Liver (tissue), 9 donors: Measurements from ENCODE around the gene CDHR2. TPM values are rescaled to one million over a fixed set of nuclear protein-coding genes. Genes with fewer than 3 reads are reported as not detected.

Source experiments
- DNase-seq: peaks from one replicate; pipeline ENCODE4 v3.0.0-alpha.2; 2017; ENCODE audit warnings: low spot score
- H3K27ac ChIP-seq, 2 donors: one replicate each; pipeline ENCODE4 v1.7.0; 2013; ENCODE audit warnings: inconsistent platforms in 2 of 2, low read length in 2 of 2, control low read depth in 1 of 2, low read depth in 1 of 2, mild to moderate bottlenecking in 1 of 2
- H3K27me3 ChIP-seq, 4 donors: one replicate each; pipeline versions ENCODE4 v1.6.1 to v1.7.0; 2013; ENCODE audit warnings: low read length in 3 of 4, inconsistent platforms in 1 of 4, mild to moderate bottlenecking in 1 of 4, moderate library complexity in 1 of 4; ENCODE audit not compliant: control insufficient read depth in 4 of 4, insufficient read depth in 4 of 4
- H3K36me3 ChIP-seq, 4 donors: one replicate each; pipeline versions ENCODE4 v1.6.1 to v1.7.0; 2013; ENCODE audit warnings: low read length in 3 of 4, mild to moderate bottlenecking in 3 of 4, low read depth in 1 of 4, moderate library complexity in 1 of 4; ENCODE audit not compliant: control insufficient read depth in 4 of 4, insufficient read depth in 3 of 4
- H3K4me1 ChIP-seq, 4 donors: one replicate each; pipeline versions ENCODE4 v1.6.1 to v1.7.0; 2013; ENCODE audit warnings: low read length in 3 of 4, mild to moderate bottlenecking in 3 of 4, moderate library complexity in 1 of 4; ENCODE audit not compliant: control insufficient read depth in 4 of 4, insufficient read depth in 4 of 4
- H3K4me3 ChIP-seq, 3 donors: one replicate each; pipeline versions ENCODE4 v1.6.1 to v1.7.0; 2013; ENCODE audit warnings: low read length in 3 of 3, control low read depth in 1 of 3, low read depth in 1 of 3, mild to moderate bottlenecking in 1 of 3
- H3K9ac ChIP-seq, 2 donors: one replicate each; pipeline ENCODE4 v1.7.0; 2013; ENCODE audit warnings: low read length in 2 of 2, mild to moderate bottlenecking in 2 of 2, moderate library complexity in 2 of 2, control low read depth in 1 of 2, low read depth in 1 of 2
- H3K9me3 ChIP-seq, 4 donors: one replicate each; pipeline versions ENCODE4 v1.6.1 to v1.7.0; 2013; ENCODE audit warnings: low read length in 3 of 4; ENCODE audit not compliant: control insufficient read depth in 4 of 4
- ATF3 ChIP-seq: IDR thresholded peaks from 2 replicates; pipeline ENCODE4 v1.6.1; 2016; ENCODE audit warnings: antibody characterized with exemption
- EGR1 ChIP-seq, 2 donors: IDR thresholded peaks; 2 replicates each; pipeline ENCODE4 v1.6.1; 2016 to 2018; ENCODE audit warnings: antibody characterized with exemption in 2 of 2, low read depth in 2 of 2
- FOXA1 ChIP-seq: IDR thresholded peaks from 2 replicates; pipeline ENCODE4 v1.6.1; 2016; ENCODE audit warnings: antibody characterized with exemption
- FOXA2 ChIP-seq: IDR thresholded peaks from 2 replicates; pipeline ENCODE4 v1.6.1; 2016; ENCODE audit warnings: antibody characterized with exemption
- GABPA ChIP-seq, 2 donors: IDR thresholded peaks in 1 of 2; conservative IDR thresholded peaks in 1 of 2; 2 replicates each; pipeline ENCODE4 v1.6.1; 2016; ENCODE audit warnings: antibody characterized with exemption in 2 of 2, mild to moderate bottlenecking in 1 of 2, moderate library complexity in 1 of 2
- HNF4A ChIP-seq, 2 donors: conservative IDR thresholded peaks; 2 replicates each; pipeline ENCODE4 v1.6.1; 2016; ENCODE audit warnings: antibody characterized with exemption in 2 of 2, mild to moderate bottlenecking in 2 of 2
- HNF4G ChIP-seq: IDR thresholded peaks from 2 replicates; pipeline ENCODE4 v1.6.1; 2016; ENCODE audit warnings: antibody characterized with exemption
- JUND ChIP-seq, 2 donors: IDR thresholded peaks; 2 replicates each; pipeline ENCODE4 v1.6.1; 2016; ENCODE audit warnings: antibody characterized with exemption in 2 of 2
- MAX ChIP-seq: IDR thresholded peaks from 2 replicates; pipeline ENCODE4 v1.6.1; 2016; ENCODE audit warnings: antibody characterized with exemption
- NR2F2 ChIP-seq: IDR thresholded peaks from 2 replicates; pipeline ENCODE4 v1.6.1; 2016; ENCODE audit warnings: antibody characterized with exemption
- RAD21 ChIP-seq, 2 donors: IDR thresholded peaks; 2 replicates each; pipeline ENCODE4 v1.6.1; 2016; ENCODE audit warnings: antibody characterized with exemption in 2 of 2, mild to moderate bottlenecking in 2 of 2
- RXRA ChIP-seq, 2 donors: IDR thresholded peaks; 2 replicates each; pipeline ENCODE4 v1.6.1; 2017 to 2018; ENCODE audit warnings: antibody characterized with exemption in 2 of 2, mild to moderate bottlenecking in 1 of 2
- SP1 ChIP-seq: IDR thresholded peaks from 2 replicates; pipeline ENCODE4 v1.6.1; 2018; ENCODE audit warnings: antibody characterized with exemption, mild to moderate bottlenecking
- TAF1 ChIP-seq: conservative IDR thresholded peaks from 2 replicates; pipeline ENCODE4 v1.6.1; 2016; ENCODE audit warnings: antibody characterized with exemption, mild to moderate bottlenecking
- YY1 ChIP-seq: IDR thresholded peaks from 2 replicates; pipeline ENCODE4 v1.6.1; 2016; ENCODE audit warnings: antibody characterized with exemption, mild to moderate bottlenecking
- ZBTB33 ChIP-seq: IDR thresholded peaks from 2 replicates; pipeline ENCODE4 v1.6.1; 2016; ENCODE audit warnings: antibody characterized with exemption
- WGBS: extraction: QIAGEN DNeasy Blood & Tissue Kit; methylation state at CpG from one replicate; pipeline ENCODE4 v1.1.7; 2013; 5-methylcytosine and 5-hydroxymethylcytosine counted together
- polyA plus RNA-seq, 2 donors: library from polyadenylated mRNA; stranded (reverse) in 1 of 2; unstranded in 1 of 2; fragments of 200-250 nt in 1 of 2; fragments of >200 nt in 1 of 2; fragmentation: Nextera tagmentation in 1 of 2; extraction: Ambion mirVana in 1 of 2; gene quantifications; one replicate each; pipeline versions ENCODE4 v1.2.1 to v1.2.3, GENCODE V29; 2013 to 2015
- total RNA-seq, 2 donors: library from RNA; depleted of rRNA; stranded (reverse); fragments of >200 nt; gene quantifications; one replicate each; pipeline ENCODE4 v1.2.3, GENCODE V29; 2014
- TF ChIP-seq, protein P1 (sequence below): fragments of 150-350 bp; IDR thresholded peaks from 2 replicates; pipeline ENCODE4 v1.5.1; 2017; ENCODE audit warnings: improper control_type of control experiment, low read depth, low read length; ENCODE audit not compliant: missing input control
- TF ChIP-seq, protein P2 (sequence below): IDR thresholded peaks from 2 replicates; pipeline ENCODE4 v1.6.1; 2016; ENCODE audit warnings: antibody characterized with exemption, mild to moderate bottlenecking
- donor health status: healthy.
- donor health status: healthy.
- donor health status: healthy.
- donor health status: healthy.
- donor health status: healthy.

CDHR2 gene
- total and polyA plus RNA-seq, 4 donors = 8.8 to 23.8 (median 16.6) TPM

GRCh38 chr5:176637556-176637955, 88.4 kb downstream of the CDHR2 start:
- TF ChIP-seq MAX (no peak), NR2F2 (no peak), ATF3 (no peak), SP1 (no peak), TAF1 (no peak), GABPA (IDR thresholded peaks at IDR 0.05 in 1 of 2, conservative IDR thresholded peaks at IDR 0.05 in 1 of 2) (no peak), FOXA1 (no peak), FOXA2 (no peak), ZBTB33 (no peak), YY1 (no peak), EGR1 (IDR thresholded peaks at IDR 0.05; ENCODE audit: low read depth in 2 of 2) (no peak), HNF4A (conservative IDR thresholded peaks at IDR 0.05) (no peak), RXRA (IDR thresholded peaks at IDR 0.05) (no peak)
- TF ChIP-seq, protein P1, sequence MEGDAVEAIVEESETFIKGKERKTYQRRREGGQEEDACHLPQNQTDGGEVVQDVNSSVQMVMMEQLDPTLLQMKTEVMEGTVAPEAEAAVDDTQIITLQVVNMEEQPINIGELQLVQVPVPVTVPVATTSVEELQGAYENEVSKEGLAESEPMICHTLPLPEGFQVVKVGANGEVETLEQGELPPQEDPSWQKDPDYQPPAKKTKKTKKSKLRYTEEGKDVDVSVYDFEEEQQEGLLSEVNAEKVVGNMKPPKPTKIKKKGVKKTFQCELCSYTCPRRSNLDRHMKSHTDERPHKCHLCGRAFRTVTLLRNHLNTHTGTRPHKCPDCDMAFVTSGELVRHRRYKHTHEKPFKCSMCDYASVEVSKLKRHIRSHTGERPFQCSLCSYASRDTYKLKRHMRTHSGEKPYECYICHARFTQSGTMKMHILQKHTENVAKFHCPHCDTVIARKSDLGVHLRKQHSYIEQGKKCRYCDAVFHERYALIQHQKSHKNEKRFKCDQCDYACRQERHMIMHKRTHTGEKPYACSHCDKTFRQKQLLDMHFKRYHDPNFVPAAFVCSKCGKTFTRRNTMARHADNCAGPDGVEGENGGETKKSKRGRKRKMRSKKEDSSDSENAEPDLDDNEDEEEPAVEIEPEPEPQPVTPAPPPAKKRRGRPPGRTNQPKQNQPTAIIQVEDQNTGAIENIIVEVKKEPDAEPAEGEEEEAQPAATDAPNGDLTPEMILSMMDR = no peak
- TF ChIP-seq, protein P2, sequence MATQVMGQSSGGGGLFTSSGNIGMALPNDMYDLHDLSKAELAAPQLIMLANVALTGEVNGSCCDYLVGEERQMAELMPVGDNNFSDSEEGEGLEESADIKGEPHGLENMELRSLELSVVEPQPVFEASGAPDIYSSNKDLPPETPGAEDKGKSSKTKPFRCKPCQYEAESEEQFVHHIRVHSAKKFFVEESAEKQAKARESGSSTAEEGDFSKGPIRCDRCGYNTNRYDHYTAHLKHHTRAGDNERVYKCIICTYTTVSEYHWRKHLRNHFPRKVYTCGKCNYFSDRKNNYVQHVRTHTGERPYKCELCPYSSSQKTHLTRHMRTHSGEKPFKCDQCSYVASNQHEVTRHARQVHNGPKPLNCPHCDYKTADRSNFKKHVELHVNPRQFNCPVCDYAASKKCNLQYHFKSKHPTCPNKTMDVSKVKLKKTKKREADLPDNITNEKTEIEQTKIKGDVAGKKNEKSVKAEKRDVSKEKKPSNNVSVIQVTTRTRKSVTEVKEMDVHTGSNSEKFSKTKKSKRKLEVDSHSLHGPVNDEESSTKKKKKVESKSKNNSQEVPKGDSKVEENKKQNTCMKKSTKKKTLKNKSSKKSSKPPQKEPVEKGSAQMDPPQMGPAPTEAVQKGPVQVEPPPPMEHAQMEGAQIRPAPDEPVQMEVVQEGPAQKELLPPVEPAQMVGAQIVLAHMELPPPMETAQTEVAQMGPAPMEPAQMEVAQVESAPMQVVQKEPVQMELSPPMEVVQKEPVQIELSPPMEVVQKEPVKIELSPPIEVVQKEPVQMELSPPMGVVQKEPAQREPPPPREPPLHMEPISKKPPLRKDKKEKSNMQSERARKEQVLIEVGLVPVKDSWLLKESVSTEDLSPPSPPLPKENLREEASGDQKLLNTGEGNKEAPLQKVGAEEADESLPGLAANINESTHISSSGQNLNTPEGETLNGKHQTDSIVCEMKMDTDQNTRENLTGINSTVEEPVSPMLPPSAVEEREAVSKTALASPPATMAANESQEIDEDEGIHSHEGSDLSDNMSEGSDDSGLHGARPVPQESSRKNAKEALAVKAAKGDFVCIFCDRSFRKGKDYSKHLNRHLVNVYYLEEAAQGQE = no peak
- Histone ChIP-seq H3K27me3 (peaks cover 0 to 3% (median 1%) of the 10 kb centered on the region in 4 donors), H3K9ac (no peak overlapping the region), H3K36me3 (no peaks in the 10 kb centered on the region), H3K4me1 (no peaks in the 10 kb centered on the region), H3K27ac (no peak overlapping the region), H3K4me3 (no peak overlapping the region), H3K9me3 (no peaks in the 10 kb centered on the region)
- DNase-seq = no peak
- 68% methylated on average over 4 of the region's 4 CpGs for WGBS

GRCh38 chr5:176638437-176638836, 89.3 kb downstream of the CDHR2 start:
- no peaks in the 10 kb centered on the region for H3K4me1 ChIP-seq
- no peak for DNase-seq
- no peaks in the 10 kb centered on the region for H3K36me3 ChIP-seq
- H3K27me3 ChIP-seq = peaks cover 0 to 3% (median 1%) of the 10 kb centered on the region in 4 donors
- no peak overlapping the region for H3K27ac ChIP-seq
- H3K9ac ChIP-seq = no peak overlapping the region
- no peak overlapping the region for H3K4me3 ChIP-seq
- WGBS = 95% methylated on average over 3 of the region's 3 CpGs
- no peaks in the 10 kb centered on the region for H3K9me3 ChIP-seq
- TF ChIP-seq EGR1 (IDR thresholded peaks at IDR 0.05; ENCODE audit: low read depth in 2 of 2) = no peak
- no peak for TF ChIP-seq HNF4G
- no peak for TF ChIP-seq FOXA1
- no peak for TF ChIP-seq RAD21 (IDR thresholded peaks at IDR 0.05)
- no peak for TF ChIP-seq JUND (IDR thresholded peaks at IDR 0.05)
- TF ChIP-seq FOXA2 = no peak
- TF ChIP-seq NR2F2 = no peak
- no peak for TF ChIP-seq TAF1
- TF ChIP-seq MAX = no peak
- no peak for TF ChIP-seq SP1
- TF ChIP-seq, protein P2 = no peak
- TF ChIP-seq, protein P1 = no peak
- no peak for TF ChIP-seq YY1
- no peak for TF ChIP-seq HNF4A (conservative IDR thresholded peaks at IDR 0.05)
